Breast epithelium (tissue), 3 donors: ENCODE data around the gene KLF15.

Experiments
- POLR2A ChIP-seq: fragments of 450-650 bp; IDR thresholded peaks from one replicate; pipeline ENCODE4 v1.6.1; 2016; ENCODE audit warnings: antibody characterized with exemption, mild to moderate bottlenecking, moderate library complexity
- TF ChIP-seq, protein P1 (sequence below), 3 donors: fragments of 450-650 bp; IDR thresholded peaks; one replicate each; pipeline ENCODE4 v1.5.1; 2016 to 2017; ENCODE audit warnings: antibody characterized with exemption in 3 of 3, mild to moderate bottlenecking in 3 of 3, moderate library complexity in 3 of 3

DNA sequence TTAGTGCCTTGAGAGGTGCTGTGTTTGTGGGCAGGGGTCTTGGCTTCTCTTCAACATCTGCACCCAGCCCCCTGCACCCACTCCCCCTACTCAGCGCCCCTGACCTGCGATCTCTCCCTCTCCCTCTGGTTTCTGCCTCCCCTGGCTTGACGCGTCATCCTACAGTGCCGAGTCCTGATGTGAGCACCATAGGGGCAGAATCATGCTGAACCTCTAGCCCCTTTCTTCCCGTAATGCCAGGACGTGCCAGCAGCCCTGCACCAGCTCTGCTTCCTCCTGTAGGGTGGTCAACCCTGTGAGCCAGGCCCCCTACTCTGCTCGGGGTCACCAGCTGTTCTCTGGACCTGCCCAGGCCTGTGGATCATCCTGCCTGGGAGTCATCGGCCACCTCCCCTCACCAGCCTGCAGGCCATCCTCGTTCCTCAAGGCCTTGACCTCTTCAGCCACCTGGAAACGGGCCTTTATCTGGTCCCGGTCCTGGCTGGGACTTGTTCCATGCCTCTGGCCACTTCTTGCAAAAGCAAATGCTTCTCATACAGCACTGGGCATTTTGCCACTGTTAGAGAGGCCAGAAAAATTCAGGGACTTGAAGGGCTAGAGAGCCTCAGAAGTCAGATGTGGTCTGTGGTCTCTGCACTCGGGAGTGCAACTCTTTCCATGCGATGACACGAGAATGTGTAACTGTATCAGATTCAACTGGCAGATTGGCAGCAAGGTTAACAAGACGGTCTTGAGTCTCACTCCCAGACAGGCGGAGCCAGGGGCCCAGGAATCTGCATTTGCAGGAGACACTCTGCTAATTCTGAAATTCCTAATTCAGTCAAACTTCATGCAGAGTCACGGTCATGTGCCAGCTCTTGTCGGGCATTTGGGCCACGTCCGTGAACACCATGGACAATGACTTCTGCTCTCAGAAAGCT is 16.7 kb upstream of the KLF15 start:
- TF ChIP-seq POLR2A: no peak
- TF ChIP-seq, protein P1, sequence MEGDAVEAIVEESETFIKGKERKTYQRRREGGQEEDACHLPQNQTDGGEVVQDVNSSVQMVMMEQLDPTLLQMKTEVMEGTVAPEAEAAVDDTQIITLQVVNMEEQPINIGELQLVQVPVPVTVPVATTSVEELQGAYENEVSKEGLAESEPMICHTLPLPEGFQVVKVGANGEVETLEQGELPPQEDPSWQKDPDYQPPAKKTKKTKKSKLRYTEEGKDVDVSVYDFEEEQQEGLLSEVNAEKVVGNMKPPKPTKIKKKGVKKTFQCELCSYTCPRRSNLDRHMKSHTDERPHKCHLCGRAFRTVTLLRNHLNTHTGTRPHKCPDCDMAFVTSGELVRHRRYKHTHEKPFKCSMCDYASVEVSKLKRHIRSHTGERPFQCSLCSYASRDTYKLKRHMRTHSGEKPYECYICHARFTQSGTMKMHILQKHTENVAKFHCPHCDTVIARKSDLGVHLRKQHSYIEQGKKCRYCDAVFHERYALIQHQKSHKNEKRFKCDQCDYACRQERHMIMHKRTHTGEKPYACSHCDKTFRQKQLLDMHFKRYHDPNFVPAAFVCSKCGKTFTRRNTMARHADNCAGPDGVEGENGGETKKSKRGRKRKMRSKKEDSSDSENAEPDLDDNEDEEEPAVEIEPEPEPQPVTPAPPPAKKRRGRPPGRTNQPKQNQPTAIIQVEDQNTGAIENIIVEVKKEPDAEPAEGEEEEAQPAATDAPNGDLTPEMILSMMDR (IDR thresholded peaks at IDR 0.05): no peak
